Fibroblast of lung (primary cell): ENCODE results near the gene GPRIN2. TPM values are rescaled to one million over a fixed set of nuclear protein-coding genes. Genes with fewer than 3 reads are reported as not detected.
"Not testable (repeated sequence)": the region's sequence is repeated elsewhere in the genome, so short reads cannot be mapped to it uniquely, and the experiment has no call there.

ENCODE experiments used
- DNase-seq, 2 donors: peaks; one replicate each; pipeline versions ENCODE4 v3.0.0 to v3.0.0-alpha.2; 2010; ENCODE audit warnings: low read depth in 2 of 2
- H2AFZ ChIP-seq: 2 replicates; pipeline ENCODE4 v1.5.1; 2012; ENCODE audit warnings: low read length, control low read depth, inconsistent platforms
- H3K27ac ChIP-seq: 2 replicates; pipeline ENCODE4 v1.5.1; 2011; ENCODE audit warnings: low read length, control low read depth; ENCODE audit not compliant: insufficient read depth
- H3K27me3 ChIP-seq: 2 replicates; pipeline ENCODE4 v1.5.1; 2011; ENCODE audit warnings: mild to moderate bottlenecking, low read length; ENCODE audit not compliant: control insufficient read depth, insufficient read depth
- H3K36me3 ChIP-seq: 2 replicates; pipeline ENCODE4 v1.5.1; 2011; ENCODE audit warnings: low read length; ENCODE audit not compliant: control insufficient read depth, insufficient read depth
- H3K4me1 ChIP-seq: 2 replicates; pipeline ENCODE4 v1.5.1; 2011; ENCODE audit warnings: low read length; ENCODE audit not compliant: control insufficient read depth, insufficient read depth; ENCODE audit errors: extremely low read depth
- H3K4me2 ChIP-seq: 2 replicates; pipeline ENCODE4 v1.5.1; 2011; ENCODE audit warnings: low read length, control low read depth; ENCODE audit not compliant: insufficient read depth; ENCODE audit errors: extremely low read depth
- H3K4me3 ChIP-seq, 4 experiments: fragments of 200-600 bp in 1 of 4; sonication (generic) in 1 of 4; replicated peaks in 1 of 4; 2 replicates each; pipeline ENCODE4 v1.5.1; 2011 to 2016; ENCODE audit warnings: low read length in 4 of 4, low read depth in 3 of 4, mild to moderate bottlenecking in 3 of 4, control low read depth in 2 of 4, inconsistent platforms in 1 of 4, mixed read lengths in 1 of 4; ENCODE audit not compliant: insufficient read depth in 1 of 4; ENCODE audit errors: control extremely low read depth in 1 of 4
- H3K79me2 ChIP-seq: 2 replicates; pipeline ENCODE4 v1.5.1; 2012; ENCODE audit warnings: mild to moderate bottlenecking, low read length, inconsistent platforms; ENCODE audit not compliant: control insufficient read depth, insufficient read depth
- H3K9ac ChIP-seq: 2 replicates; pipeline ENCODE4 v1.5.1; 2011; ENCODE audit warnings: mild to moderate bottlenecking, low read length, control low read depth; ENCODE audit not compliant: insufficient read depth
- H3K9me3 ChIP-seq: 2 replicates; pipeline ENCODE4 v1.5.1; 2012; ENCODE audit warnings: low read depth, low read length; ENCODE audit not compliant: control insufficient read depth, insufficient read depth
- H4K20me1 ChIP-seq: 2 replicates; pipeline ENCODE4 v1.5.1; 2011; ENCODE audit warnings: low read length; ENCODE audit not compliant: control insufficient read depth, insufficient read depth; ENCODE audit errors: extremely low read depth
- polyA plus RNA-seq, 2 donors: library from polyadenylated mRNA; depleted of rRNA in 1 of 2; stranded (reverse) in 1 of 2; unstranded in 1 of 2; fragments of >200 nt; gene quantifications; 2 replicates each; pipeline ENCODE4 v1.2.1, GENCODE V29; 2011 to 2012; ENCODE audit warnings: missing spikeins in 1 of 2
- total RNA-seq: library from RNA; depleted of rRNA; stranded (reverse); fragments of >200 nt; gene quantifications from 2 replicates; pipeline ENCODE4 v1.2.1, GENCODE V29; 2014

The GPRIN2 gene
- total and polyA plus RNA-seq, 2 donors (not counting 1 experiment from before 2014, with no cell fraction given), result not detected

DNA sequence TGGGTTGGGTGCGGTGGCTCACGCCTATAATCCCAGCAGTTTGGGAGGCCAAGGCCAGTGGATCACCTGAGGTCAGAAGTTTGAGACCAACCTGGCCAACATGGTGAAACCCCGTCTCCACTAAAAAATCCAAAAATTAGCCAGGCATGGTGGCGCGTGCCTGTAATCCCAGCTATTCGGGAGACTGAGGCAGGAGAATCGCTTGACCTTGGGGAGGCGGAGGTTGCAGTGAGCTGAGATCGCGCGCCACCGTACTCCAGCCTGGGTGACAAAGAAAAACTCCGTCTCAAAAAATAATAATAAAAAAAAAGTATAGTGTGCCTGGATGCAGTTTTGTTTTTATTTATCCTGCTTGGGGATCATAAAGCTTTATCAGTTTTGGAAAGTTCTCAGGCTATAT lies 36.8 kb upstream of the GPRIN2 start:
- H3K27ac ChIP-seq, H2AFZ ChIP-seq, H3K4me2 ChIP-seq, DNase-seq, H3K27me3 ChIP-seq, H3K4me1 ChIP-seq, H3K9ac ChIP-seq, H3K79me2 ChIP-seq, H3K36me3 ChIP-seq, H3K9me3 ChIP-seq, H4K20me1 ChIP-seq, H3K4me3 ChIP-seq: not testable (repeated sequence)

DNA sequence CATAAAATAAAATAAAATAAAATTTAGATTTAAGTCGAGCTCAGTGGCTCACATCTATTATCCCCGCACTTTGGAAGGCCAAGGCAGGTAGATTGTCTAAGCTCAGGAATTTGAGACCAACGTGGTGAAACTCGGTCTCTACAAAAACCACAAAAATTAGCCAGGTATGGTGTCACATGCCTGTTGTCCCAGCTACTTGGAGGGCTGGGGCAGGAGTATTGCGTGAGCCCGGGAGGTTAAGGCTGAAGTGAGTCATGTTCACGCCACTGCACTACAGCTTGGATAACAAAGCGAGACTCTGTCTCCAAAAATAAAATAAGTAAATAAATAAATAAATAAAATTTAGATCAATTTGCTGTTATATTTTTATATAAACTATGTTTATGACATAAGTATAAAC lies 34.6 kb upstream of the GPRIN2 start:
- H2AFZ ChIP-seq, H3K79me2 ChIP-seq, DNase-seq, H3K4me2 ChIP-seq, H3K27ac ChIP-seq, H3K9ac ChIP-seq, H3K27me3 ChIP-seq, H3K9me3 ChIP-seq, H3K36me3 ChIP-seq, H3K4me1 ChIP-seq, H3K4me3 ChIP-seq, H4K20me1 ChIP-seq: not testable (repeated sequence)

DNA sequence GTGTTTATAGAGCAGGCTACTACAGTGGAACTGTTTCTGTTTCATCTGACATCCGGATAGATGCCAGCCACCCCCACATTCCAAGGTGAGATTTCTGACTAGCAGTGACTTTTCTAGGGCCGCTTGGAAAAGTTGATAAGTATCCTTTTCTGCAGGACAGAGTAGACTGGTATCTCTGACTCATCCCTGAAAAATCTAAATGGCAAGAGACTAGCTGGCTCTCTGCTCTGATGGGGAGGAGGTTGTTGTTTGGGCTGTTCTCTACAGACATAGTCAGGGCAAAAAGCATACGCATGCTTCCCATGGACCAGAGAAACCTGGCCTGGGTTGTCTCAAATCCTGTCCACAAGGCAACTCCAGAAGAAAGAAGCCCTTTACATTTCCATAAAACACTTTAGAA lies 33.1 kb upstream of the GPRIN2 start:
- H3K27me3 ChIP-seq, H3K4me1 ChIP-seq, H2AFZ ChIP-seq, H3K4me3 ChIP-seq, H4K20me1 ChIP-seq, H3K9ac ChIP-seq, DNase-seq, H3K9me3 ChIP-seq, H3K4me2 ChIP-seq, H3K79me2 ChIP-seq, H3K27ac ChIP-seq, H3K36me3 ChIP-seq: not testable (repeated sequence)

DNA sequence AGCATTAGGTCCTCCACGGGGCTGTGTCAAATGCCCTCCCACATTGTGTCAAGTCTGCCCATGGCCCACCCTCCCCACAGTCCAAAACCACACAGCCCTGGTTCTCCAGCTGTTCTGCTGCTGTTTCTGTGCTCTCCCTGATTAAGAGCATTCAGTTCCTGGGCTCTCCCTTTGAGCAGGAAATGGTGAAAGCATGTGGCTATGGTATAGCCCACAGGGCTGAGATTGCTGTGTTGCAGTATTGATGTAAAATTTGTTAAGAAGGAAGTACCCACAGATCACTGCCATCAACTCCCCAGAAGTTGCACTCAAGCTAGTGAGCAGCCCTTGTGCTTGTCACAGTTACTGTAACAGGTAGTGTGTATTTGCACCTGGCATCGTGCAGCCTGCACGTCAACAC lies 31.8 kb upstream of the GPRIN2 start:
- H3K4me3 ChIP-seq, H2AFZ ChIP-seq, H3K4me1 ChIP-seq, H3K36me3 ChIP-seq, DNase-seq, H3K9me3 ChIP-seq, H3K9ac ChIP-seq, H3K79me2 ChIP-seq, H3K4me2 ChIP-seq, H3K27ac ChIP-seq, H3K27me3 ChIP-seq, H4K20me1 ChIP-seq: not testable (repeated sequence)

DNA sequence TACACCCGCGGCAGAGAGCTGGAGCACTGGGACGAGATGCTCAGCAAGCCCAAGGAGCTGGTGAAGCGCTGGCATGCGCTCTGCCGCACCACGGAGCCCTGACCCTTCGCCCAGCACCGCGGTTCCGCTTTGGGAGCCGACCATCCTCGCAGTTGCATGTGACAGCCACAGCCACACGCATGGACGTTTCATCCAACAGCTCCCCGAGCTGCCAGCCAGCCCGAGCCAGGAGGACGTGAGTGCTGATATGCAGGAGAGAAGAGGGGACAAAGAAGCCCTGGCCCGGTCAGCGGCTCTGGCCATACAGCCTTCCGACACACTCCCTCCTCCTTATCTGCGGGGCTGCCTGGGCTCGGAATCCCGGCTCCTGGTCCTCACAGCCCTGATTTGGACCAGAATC lies 31.1 kb upstream of the GPRIN2 start:
- H3K9me3 ChIP-seq, H3K9ac ChIP-seq, H3K79me2 ChIP-seq, H2AFZ ChIP-seq, H4K20me1 ChIP-seq, DNase-seq, H3K4me3 ChIP-seq, H3K4me2 ChIP-seq, H3K36me3 ChIP-seq, H3K27me3 ChIP-seq, H3K4me1 ChIP-seq, H3K27ac ChIP-seq: not testable (repeated sequence)

DNA sequence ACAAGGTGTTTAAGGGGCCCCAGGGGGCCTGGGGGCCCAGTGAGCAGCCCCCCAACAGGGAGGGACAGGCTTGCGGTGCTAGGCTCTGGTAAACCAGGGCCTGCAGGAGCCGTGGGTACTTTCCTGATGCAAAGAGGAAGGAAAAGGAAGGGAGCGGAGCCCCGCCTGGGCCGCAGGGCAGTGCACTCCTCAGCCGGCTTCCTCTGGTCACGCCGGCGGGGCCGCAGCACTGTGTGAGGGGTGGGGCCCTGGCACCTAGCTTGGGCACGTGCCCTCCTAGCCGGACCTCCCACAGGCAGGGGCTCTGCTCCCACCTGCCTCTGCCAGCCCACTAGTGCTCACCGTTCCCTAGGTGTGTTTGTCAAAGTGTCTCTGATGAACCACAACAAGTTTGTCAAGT lies 28.8 kb upstream of the GPRIN2 start:
- not testable (repeated sequence) for DNase-seq, H3K4me3 ChIP-seq, H4K20me1 ChIP-seq, H3K4me2 ChIP-seq, H2AFZ ChIP-seq, H3K27me3 ChIP-seq, H3K79me2 ChIP-seq, H3K36me3 ChIP-seq, H3K9me3 ChIP-seq, H3K4me1 ChIP-seq, H3K27ac ChIP-seq, H3K9ac ChIP-seq

DNA sequence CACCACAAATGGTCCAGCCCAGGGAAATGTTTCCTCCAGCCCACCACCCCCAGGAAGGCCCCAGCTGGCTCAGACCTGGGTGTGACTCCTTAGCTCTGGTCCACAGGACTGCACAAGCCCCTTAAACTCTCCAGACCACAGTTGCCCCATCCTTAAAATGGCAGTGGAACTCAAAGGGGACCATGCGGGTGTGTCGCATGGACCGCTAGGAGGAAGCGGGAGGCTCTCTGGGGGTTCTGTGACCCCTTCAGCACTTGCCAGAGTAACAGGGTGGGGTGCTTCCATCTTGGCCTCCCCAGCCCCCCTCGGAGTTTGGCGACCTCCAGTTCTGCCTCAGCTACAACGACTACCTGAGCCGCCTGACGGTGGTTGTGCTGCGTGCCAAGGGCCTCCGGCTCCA lies 27.7 kb upstream of the GPRIN2 start:
- H3K4me2 ChIP-seq, H3K27me3 ChIP-seq, H3K36me3 ChIP-seq, H3K4me3 ChIP-seq, H3K79me2 ChIP-seq, H3K9ac ChIP-seq, H3K27ac ChIP-seq, H3K9me3 ChIP-seq, H2AFZ ChIP-seq, H4K20me1 ChIP-seq, H3K4me1 ChIP-seq, DNase-seq: not testable (repeated sequence)
